GM13977 (cell line): Measurements from ENCODE around the gene FCRL6.

Experiments
- DNase-seq: peaks from one replicate; pipeline ENCODE4 v3.0.0; 2012; ENCODE audit warnings: low spot score
- in situ Hi-C: fragments of 300-500 bp; cut with MboI; formaldehyde crosslinking; loops from one replicate; pipeline ENCODE4 v1.12.0; 2022; ENCODE audit warnings: low sequenced_read_pairs, low pct_unique_long_range_greater_than_20kb, mixed read lengths, inconsistent platforms; ENCODE audit not compliant: unreplicated experiment
- TF ChIP-seq, protein P1 (sequence below): IDR thresholded peaks from 2 replicates; pipeline ENCODE4 v1.5.1; 2012; ENCODE audit warnings: mild to moderate bottlenecking, control low read depth; ENCODE audit not compliant: insufficient read depth; ENCODE audit errors: extremely low read depth, missing control alignments

Gene FCRL6

DNA sequence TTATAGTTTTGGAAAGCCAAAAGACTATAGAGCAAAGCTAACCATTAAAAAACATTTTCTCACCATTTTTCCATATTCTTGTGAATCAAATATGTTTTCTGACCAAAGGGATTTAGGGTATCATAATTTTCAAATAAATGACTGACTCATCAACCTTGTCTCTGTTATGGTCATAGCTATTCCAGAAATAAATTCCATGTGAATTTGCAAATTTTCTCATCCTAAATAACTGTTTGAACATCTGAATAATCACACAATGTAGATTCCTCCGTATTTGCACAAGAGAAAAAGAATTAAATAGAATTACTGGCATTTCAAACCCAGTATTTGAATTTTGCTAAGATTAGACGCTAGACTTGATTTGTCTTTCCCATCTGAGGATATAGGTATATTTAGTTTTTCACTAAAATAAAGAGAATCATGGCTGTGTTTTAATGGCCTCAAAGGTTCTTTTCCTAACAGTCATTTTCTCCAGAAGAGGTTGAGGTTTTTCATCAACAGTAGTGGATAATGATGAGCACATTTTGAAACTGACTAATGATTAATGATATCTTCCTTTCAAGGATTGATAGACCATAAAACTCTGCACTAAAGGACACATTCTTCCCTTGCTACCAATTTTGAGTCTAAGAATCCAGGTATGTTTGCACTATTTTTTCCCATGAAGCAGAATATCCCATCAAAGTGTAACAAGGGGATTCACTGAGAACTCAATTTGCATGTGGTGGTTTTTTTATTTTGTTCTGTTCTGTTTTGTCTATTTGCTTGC, 30.8 kb upstream of the FCRL6 start:
- DNase-seq = no peak
- TF ChIP-seq, protein P1, sequence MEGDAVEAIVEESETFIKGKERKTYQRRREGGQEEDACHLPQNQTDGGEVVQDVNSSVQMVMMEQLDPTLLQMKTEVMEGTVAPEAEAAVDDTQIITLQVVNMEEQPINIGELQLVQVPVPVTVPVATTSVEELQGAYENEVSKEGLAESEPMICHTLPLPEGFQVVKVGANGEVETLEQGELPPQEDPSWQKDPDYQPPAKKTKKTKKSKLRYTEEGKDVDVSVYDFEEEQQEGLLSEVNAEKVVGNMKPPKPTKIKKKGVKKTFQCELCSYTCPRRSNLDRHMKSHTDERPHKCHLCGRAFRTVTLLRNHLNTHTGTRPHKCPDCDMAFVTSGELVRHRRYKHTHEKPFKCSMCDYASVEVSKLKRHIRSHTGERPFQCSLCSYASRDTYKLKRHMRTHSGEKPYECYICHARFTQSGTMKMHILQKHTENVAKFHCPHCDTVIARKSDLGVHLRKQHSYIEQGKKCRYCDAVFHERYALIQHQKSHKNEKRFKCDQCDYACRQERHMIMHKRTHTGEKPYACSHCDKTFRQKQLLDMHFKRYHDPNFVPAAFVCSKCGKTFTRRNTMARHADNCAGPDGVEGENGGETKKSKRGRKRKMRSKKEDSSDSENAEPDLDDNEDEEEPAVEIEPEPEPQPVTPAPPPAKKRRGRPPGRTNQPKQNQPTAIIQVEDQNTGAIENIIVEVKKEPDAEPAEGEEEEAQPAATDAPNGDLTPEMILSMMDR = no peak
- in situ Hi-C loops = no loop called here

DNA sequence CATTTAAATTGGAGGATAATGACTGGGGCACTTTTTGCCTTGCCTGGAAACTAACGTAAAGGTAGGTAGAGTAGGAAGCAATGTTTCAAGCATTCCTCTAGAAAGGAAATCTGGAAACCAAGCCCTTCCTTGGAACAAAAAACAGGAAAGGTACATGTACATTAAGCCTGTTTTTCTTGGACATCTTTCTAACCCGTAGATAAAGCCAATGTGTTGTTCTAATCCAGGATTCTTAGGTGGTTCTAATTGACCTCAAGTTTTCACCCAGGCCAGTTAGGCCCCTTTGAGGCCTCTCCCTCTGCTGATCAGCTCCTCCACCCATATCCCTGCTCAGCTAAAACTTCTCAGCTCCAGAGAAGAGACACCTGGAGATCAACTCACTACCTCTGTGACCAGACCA, 27.7 kb upstream of the FCRL6 start:
- DNase-seq = no peak
- TF ChIP-seq, protein P1 = no peak
- in situ Hi-C loops = no loop called here

DNA sequence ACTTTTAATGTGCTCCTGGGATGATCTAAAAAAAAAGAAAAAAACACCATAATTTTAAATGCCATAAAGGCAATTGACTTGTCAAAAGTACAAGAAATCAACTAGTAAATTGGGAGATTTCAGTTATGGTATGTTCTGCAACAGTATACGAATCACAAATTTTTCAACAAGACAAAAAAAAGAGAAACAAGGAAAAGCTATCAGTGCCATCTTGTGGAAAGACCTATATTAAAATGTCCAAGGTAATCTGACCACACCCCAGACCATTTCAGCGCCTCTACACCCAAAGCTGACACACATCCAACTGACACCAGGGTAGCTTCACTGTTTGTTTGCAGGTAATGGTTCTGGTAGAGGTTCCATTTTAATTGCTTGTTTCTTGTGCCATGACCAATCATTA, 26.4 kb upstream of the FCRL6 start:
- no peak for DNase-seq
- in situ Hi-C loops = loop anchor here (25.0 kb wide), 1 partner anchor 237 kb away; no protein-coding TSS in a partner anchor
- TF ChIP-seq, protein P1 = no peak

DNA sequence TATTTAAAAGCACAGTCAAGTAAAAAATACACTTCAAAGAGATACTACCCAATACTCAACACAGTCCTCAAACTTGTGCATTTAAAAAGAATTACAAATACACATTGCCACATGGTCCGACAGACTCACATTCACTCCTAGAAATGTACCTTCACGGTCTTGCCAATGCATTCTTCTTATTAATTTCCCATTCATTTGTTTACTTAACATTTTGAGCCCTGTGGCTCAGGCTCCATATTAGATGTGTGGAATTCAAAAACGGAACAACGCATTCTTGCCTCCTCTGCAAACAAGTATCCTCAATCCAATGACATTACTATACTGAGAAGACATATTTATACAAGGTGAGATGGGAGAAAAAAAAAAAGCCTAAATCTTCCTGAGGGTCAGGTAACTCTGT, 23.9 kb upstream of the FCRL6 start:
- TF ChIP-seq, protein P1 = no peak
- in situ Hi-C loops = loop anchor here (25.0 kb wide), 1 partner anchor 234 kb away; no protein-coding TSS in a partner anchor
- DNase-seq = no peak

DNA sequence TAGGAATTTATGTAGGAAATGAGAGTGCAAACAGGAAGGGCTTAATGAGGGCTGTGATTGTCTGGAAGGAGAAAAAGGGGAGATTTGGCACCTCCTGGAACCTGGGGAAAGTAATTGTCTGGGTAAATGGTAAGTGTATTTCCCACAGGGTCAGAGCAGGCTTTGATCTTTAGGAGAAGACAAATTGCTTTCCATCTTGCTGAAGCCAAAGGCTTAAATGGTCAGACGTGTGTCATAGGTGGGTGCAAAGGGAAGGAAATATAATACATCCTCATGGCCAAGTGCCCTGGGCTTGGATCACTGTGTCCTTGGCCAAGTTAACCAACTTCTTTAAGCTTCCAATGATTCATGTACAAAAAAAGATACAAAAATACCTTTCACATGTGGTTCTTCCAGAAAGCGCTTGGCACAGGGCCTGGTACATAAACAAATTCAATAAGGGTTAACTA, 22.7 kb upstream of the FCRL6 start:
- DNase-seq = no peak
- in situ Hi-C loops = loop anchor here (25.0 kb wide), 1 partner anchor 233 kb away; no protein-coding TSS in a partner anchor
- TF ChIP-seq, protein P1 = no peak

DNA sequence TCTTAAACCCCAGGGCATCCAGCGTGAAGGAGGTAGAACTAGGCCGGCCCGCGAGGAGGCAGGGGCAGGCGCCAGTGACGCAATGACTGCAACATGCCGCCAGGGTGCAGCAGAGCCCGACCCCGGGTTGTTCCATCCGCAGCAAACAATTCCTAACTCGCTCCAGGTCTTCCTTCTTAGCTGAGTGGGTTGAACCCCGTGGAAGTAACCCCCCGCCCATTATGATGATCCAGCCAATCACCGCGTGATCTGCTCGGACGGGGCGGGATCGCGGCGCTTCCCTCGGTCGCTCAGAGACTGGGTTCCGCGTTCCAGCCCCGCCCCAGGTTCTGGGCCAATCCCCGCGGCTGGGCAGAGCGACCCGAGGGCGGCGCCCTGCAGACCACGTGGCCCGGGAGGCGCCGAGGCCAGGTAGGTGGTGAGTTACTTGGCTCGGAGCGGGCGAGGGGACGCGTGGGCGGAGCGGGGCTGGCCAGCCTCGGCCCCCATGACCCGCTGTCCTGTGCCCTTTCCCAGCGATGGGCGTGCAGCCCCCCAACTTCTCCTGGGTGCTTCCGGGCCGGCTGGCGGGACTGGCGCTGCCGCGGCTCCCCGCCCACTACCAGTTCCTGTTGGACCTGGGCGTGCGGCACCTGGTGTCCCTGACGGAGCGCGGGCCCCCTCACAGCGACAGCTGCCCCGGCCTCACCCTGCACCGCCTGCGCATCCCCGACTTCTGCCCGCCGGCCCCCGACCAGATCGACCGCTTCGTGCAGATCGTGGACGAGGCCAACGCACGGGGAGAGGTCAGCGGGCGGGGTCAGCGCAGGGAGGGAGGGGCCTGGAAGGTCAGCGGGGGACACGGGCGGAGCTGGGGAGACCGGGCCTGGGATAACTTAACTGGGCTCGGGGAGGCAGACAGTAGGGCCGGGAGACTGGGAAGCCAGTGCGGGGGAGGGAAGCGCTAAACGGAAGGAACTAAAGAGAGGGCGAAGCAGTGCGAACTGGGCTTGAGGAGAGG, 21.3 kb upstream of the FCRL6 start, which contains the start of gene DUSP23:
TSS of gene DUSP23 (plus strand) at position 380 of the 1,000 bp plus-strand sequence. CDS start at position 519, 139 bp downstream.
- in situ Hi-C loops = loop anchor here (25.0 kb wide), 1 partner anchor 231 kb away; no protein-coding TSS in a partner anchor
- TF ChIP-seq, protein P1 = peak; percentile 71
- DNase-seq = peak; percentile 97
